GM19455 (cell line): ENCODE data around the gene PCDHGC3.
"Not testable (repeated sequence)": the region's sequence is repeated elsewhere in the genome, so short reads cannot be mapped to it uniquely, and the experiment has no call there.

ENCODE experiments used
- ATAC-seq: cut with Tn5 transposase; IDR thresholded peaks from one replicate; pipeline ENCODE4 v1.9.1; 2021; ENCODE audit not compliant: unreplicated experiment

PCDHGC3 gene

GRCh38 chr5:141475625-141476131, at the start of gene PCDHGC3:
PCDHGC3 (plus strand) TSS chr5:141475966; CDS start chr5:141476117, 151 bp downstream.
- peak; percentile 96 for ATAC-seq

- no peak for ATAC-seq
Measured at GRCh38 chr5:141427783-141428426, 47.9 kb upstream of the PCDHGC3 start.

GRCh38 chr5:141430332-141431113, 45.2 kb upstream of the PCDHGC3 start, which contains the start of gene PCDHGA12:
PCDHGA12 (plus strand) TSS chr5:141430507; CDS start chr5:141430760, 253 bp downstream.
- peak; percentile 89 for ATAC-seq

GRCh38 chr5:141431286-141431685, 44.5 kb upstream of the PCDHGC3 start:
- ATAC-seq, result peak; percentile 54

GRCh38 chr5:141432308-141432707, 43.5 kb upstream of the PCDHGC3 start:
- ATAC-seq, result not testable (repeated sequence)

GRCh38 chr5:141432726-141433125, 43.0 kb upstream of the PCDHGC3 start:
- ATAC-seq, result not testable (repeated sequence)

GRCh38 chr5:141434006-141434405, 41.8 kb upstream of the PCDHGC3 start:
- no peak for ATAC-seq

- ATAC-seq, result no peak
Measured at GRCh38 chr5:141437221-141437620, 38.5 kb upstream of the PCDHGC3 start.

GRCh38 chr5:141439411-141440141, 36.2 kb upstream of the PCDHGC3 start:
- ATAC-seq, result no peak

GRCh38 chr5:141440341-141440740, 35.4 kb upstream of the PCDHGC3 start:
- no peak for ATAC-seq

- ATAC-seq, result no peak
Measured at GRCh38 chr5:141441571-141442170, 34.1 kb upstream of the PCDHGC3 start.

- ATAC-seq, result no peak
Measured at GRCh38 chr5:141465351-141465750, 10.4 kb upstream of the PCDHGC3 start.

- ATAC-seq, result peak; percentile 29
Measured at GRCh38 chr5:141476132-141476911, 556 bp downstream of the PCDHGC3 start.

GRCh38 chr5:141477044-141477575, 1.3 kb downstream of the PCDHGC3 start:
- no peak for ATAC-seq

GRCh38 chr5:141477815-141478214, 2.0 kb downstream of the PCDHGC3 start:
- ATAC-seq, result no peak

- ATAC-seq, result no peak
Measured at GRCh38 chr5:141478321-141478945, 2.7 kb downstream of the PCDHGC3 start.

GRCh38 chr5:141479776-141480175, 4.0 kb downstream of the PCDHGC3 start:
- no peak for ATAC-seq

GRCh38 chr5:141483902-141484301, 8.1 kb downstream of the PCDHGC3 start:
- ATAC-seq, result no peak

- no peak for ATAC-seq
Measured at GRCh38 chr5:141484310-141484640, 8.5 kb downstream of the PCDHGC3 start.
